Astrocyte (in vitro differentiated cells and primary cell): ENCODE results near the gene GIGYF2.

ENCODE experiments used
- EZH2 ChIP-seq: IDR thresholded peaks from 2 replicates; pipeline ENCODE4 v1.6.1; 2012; ENCODE audit warnings: mild to moderate bottlenecking, low read length, inconsistent platforms; ENCODE audit not compliant: insufficient read depth
- TF ChIP-seq, protein P1 (sequence below): IDR thresholded peaks from 2 replicates; pipeline ENCODE4 v1.5.1; 2011; ENCODE audit warnings: low read depth, mild to moderate bottlenecking, inconsistent platforms, low read length, moderate library complexity; ENCODE audit not compliant: insufficient read depth

DNA sequence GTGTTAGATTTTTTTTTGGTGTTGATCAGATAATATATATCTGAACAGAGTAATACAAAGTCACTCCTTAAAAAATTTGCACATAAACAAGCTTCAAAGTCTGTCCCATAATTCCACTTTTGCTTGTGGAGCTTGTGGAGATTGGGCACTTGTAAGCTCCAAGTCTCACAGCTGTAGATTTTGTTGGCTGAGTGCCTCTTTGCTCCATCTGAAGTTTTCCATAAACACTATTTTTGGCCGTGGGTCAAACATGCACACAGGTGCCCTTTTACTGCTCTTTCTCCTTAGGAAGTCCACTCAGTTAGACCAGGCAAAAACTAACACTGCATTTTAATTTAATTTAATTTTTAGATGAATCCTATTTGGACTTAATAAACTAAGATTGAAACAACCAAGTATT lies 82.8 kb downstream of the GIGYF2 start:
- TF ChIP-seq, protein P1, sequence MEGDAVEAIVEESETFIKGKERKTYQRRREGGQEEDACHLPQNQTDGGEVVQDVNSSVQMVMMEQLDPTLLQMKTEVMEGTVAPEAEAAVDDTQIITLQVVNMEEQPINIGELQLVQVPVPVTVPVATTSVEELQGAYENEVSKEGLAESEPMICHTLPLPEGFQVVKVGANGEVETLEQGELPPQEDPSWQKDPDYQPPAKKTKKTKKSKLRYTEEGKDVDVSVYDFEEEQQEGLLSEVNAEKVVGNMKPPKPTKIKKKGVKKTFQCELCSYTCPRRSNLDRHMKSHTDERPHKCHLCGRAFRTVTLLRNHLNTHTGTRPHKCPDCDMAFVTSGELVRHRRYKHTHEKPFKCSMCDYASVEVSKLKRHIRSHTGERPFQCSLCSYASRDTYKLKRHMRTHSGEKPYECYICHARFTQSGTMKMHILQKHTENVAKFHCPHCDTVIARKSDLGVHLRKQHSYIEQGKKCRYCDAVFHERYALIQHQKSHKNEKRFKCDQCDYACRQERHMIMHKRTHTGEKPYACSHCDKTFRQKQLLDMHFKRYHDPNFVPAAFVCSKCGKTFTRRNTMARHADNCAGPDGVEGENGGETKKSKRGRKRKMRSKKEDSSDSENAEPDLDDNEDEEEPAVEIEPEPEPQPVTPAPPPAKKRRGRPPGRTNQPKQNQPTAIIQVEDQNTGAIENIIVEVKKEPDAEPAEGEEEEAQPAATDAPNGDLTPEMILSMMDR, result no peak
- TF ChIP-seq EZH2, result no peak
